HCT116 (cell line): ENCODE measurements around the gene HCFC2. TPM values are rescaled to one million over a fixed set of nuclear protein-coding genes. Genes with fewer than 3 reads are reported as not detected.

Experiments
- ATAC-seq: fragments of 200-7000 bp; cut with Tn5 transposase; 2 replicates; pipeline ENCODE4 v1.9.1; 2020; ENCODE audit warnings: mild to moderate bottlenecking, moderate library complexity
- BruUV-seq: library from RNA; stranded (reverse); fragments of 400-500 nt; replicated peaks from 2 replicates; lab custom pipeline; 2021; lab: Mats Ljungman, UMichigan
- CTCF ChIA-PET: fragments of 300-600 bp; sonication (Branson Sonifier 250); formaldehyde crosslinking; loops from one replicate; lab custom pipeline; 2021; ENCODE audit warnings: antibody characterized with exemption; lab: Charles Lee
- POLR2A ChIA-PET: fragments of 300-600, 350-600 bp; sonication (Branson Sonifier 250); formaldehyde crosslinking; loops from one replicate; lab custom pipeline; 2021; ENCODE audit warnings: antibody characterized with exemption; lab: Charles Lee
- RAD21 ChIA-PET, 2 experiments: fragments of 300-600 bp; sonication (Branson Sonifier 250); formaldehyde crosslinking; loops; one replicate each; lab custom pipeline; 2023; ENCODE audit warnings: low total read pairs in 2 of 2; ENCODE audit not compliant: uncharacterized antibody in 2 of 2, unreplicated experiment in 2 of 2, low non-redundant PET in 1 of 2; lab: Charles Lee
- DNase-seq: peaks from one replicate; pipeline ENCODE4 v3.0.0-alpha.2; 2010; ENCODE audit warnings: low read depth, low spot score
- H2AFZ ChIP-seq: fragments of 200-600 bp; shearing (Covaris generic), sonication (generic); 2 replicates; pipeline ENCODE4 v1.6.1; 2017; ENCODE audit warnings: low read depth, mixed run types, mixed read lengths, antibody characterized with exemption, low read length; ENCODE audit not compliant: poor library complexity, severe bottlenecking
- H3K27ac ChIP-seq: 2 replicates; pipeline ENCODE4 v1.5.1; 2012; ENCODE audit warnings: low read depth, low read length
- H3K27me3 ChIP-seq: fragments of 200-600 bp; sonication (generic); 2 replicates; pipeline ENCODE4 v1.6.1; 2016; ENCODE audit warnings: mixed run types, low read length, mixed read lengths; ENCODE audit not compliant: insufficient read depth
- H3K36me3 ChIP-seq, 2 experiments: fragments of 200-500 bp in 1 of 2; fragments of 200-600 bp in 1 of 2; sonication (Bioruptor generic) in 1 of 2; sonication (generic) in 1 of 2; 2 replicates each; pipeline versions ENCODE4 v1.5.1 to v1.6.1; 2014 to 2016; ENCODE audit warnings: low read length in 2 of 2, inconsistent platforms in 1 of 2, mixed read lengths in 1 of 2, mixed run types in 1 of 2; ENCODE audit not compliant: insufficient read depth in 2 of 2, control insufficient read depth in 1 of 2
- H3K4me1 ChIP-seq, 2 experiments: fragments of 200-600 bp in 1 of 2; sonication (generic) in 1 of 2; 2 replicates each; pipeline versions ENCODE4 v1.5.1 to v1.6.1; 2012 to 2017; ENCODE audit warnings: low read length in 2 of 2, inconsistent platforms in 1 of 2, mild to moderate bottlenecking in 1 of 2, mixed read lengths in 1 of 2, mixed run types in 1 of 2, moderate library complexity in 1 of 2; ENCODE audit not compliant: insufficient read depth in 2 of 2, control insufficient read depth in 1 of 2
- H3K4me2 ChIP-seq: fragments of 200-600 bp; sonication (generic); 2 replicates; pipeline ENCODE4 v1.6.1; 2017; ENCODE audit warnings: mixed run types, low read length, mixed read lengths
- H3K4me3 ChIP-seq, 2 experiments: fragments of 200-600 bp in 1 of 2; sonication (generic) in 1 of 2; replicated peaks in 1 of 2; 2 replicates each; pipeline ENCODE4 v1.5.1; 2011 to 2016; ENCODE audit warnings: low read length in 2 of 2, control low read depth in 1 of 2, low read depth in 1 of 2, mild to moderate bottlenecking in 1 of 2, mixed read lengths in 1 of 2, mixed run types in 1 of 2
- H3K79me2 ChIP-seq: fragments of 200-600 bp; sonication (generic); 2 replicates; pipeline ENCODE4 v1.6.1; 2017; ENCODE audit warnings: mild to moderate bottlenecking, mixed run types, low read length, moderate library complexity, mixed read lengths; ENCODE audit not compliant: insufficient read depth
- H3K9ac ChIP-seq: fragments of 200-600 bp; sonication (generic); 2 replicates; pipeline ENCODE4 v1.6.1; 2016; ENCODE audit warnings: low read length, mixed read lengths
- H3K9me2 ChIP-seq: fragments of 200-600 bp; sonication (generic), shearing (Covaris generic); 2 replicates; pipeline ENCODE4 v1.6.1; 2017; ENCODE audit warnings: mixed run types, mild to moderate bottlenecking, moderate library complexity; ENCODE audit not compliant: insufficient read depth
- H3K9me3 ChIP-seq, 2 experiments: fragments of 200-500 bp in 1 of 2; fragments of 200-600 bp in 1 of 2; sonication (Bioruptor generic) in 1 of 2; sonication (generic) in 1 of 2; 2 replicates each; pipeline ENCODE4 v1.6.1; 2014 to 2017; ENCODE audit warnings: low read length in 2 of 2, mixed read lengths in 2 of 2, inconsistent platforms in 1 of 2, low read depth in 1 of 2, mild to moderate bottlenecking in 1 of 2, mixed run types in 1 of 2, moderate library complexity in 1 of 2; ENCODE audit not compliant: control insufficient read depth in 1 of 2, insufficient read depth in 1 of 2
- H4K20me1 ChIP-seq: fragments of 200-600 bp; sonication (generic), shearing (Covaris generic); 2 replicates; pipeline ENCODE4 v1.6.1; 2017; ENCODE audit warnings: mixed run types, mild to moderate bottlenecking, moderate library complexity; ENCODE audit not compliant: insufficient read depth
- ELF1 ChIP-seq: IDR thresholded peaks from 2 replicates; pipeline ENCODE4 v1.6.1; 2012; ENCODE audit warnings: low read depth, borderline replicate concordance
- POLR2AphosphoS5 ChIP-seq: IDR thresholded peaks from 2 replicates; pipeline ENCODE4 v1.6.1; 2011; ENCODE audit warnings: mild to moderate bottlenecking, low read depth, low read length, moderate library complexity
- RAD21 ChIP-seq: IDR thresholded peaks from 2 replicates; pipeline ENCODE4 v1.6.1; 2012; ENCODE audit warnings: low read depth, mild to moderate bottlenecking
- SRF ChIP-seq: IDR thresholded peaks from 2 replicates; pipeline ENCODE4 v1.6.1; 2012; ENCODE audit warnings: low read depth
- YY1 ChIP-seq: IDR thresholded peaks from 2 replicates; pipeline ENCODE4 v1.6.1; 2011; ENCODE audit warnings: low read length, low read depth, moderate library complexity, mild to moderate bottlenecking; ENCODE audit not compliant: insufficient replicate concordance; ENCODE audit errors: extremely low read depth
- ZFX ChIP-seq: fragments of 450-650 bp; IDR thresholded peaks from 2 replicates; pipeline ENCODE4 v1.6.1; 2017
- intact Hi-C: fragments of 100-400 bp; cut with micrococcal nuclease; formaldehyde crosslinking; loops from 2 replicates; pipeline ENCODE4 v1.10.0; 2022
- total RNA-seq: library from RNA; stranded (reverse); gene quantifications from one replicate; pipeline ENCODE4 v1.2.1, GENCODE V29; 2021; ENCODE audit not compliant: unreplicated experiment
- TF ChIP-seq, protein P1 (sequence below): IDR thresholded peaks from 2 replicates; pipeline ENCODE4 v1.6.1; 2012
- TF ChIP-seq, protein P2 (sequence below), 3 experiments: fragments of 200-600 bp in 1 of 3; sonication (generic) in 1 of 3; IDR thresholded peaks in 2 of 3; conservative IDR thresholded peaks in 1 of 3; 2 replicates each; pipeline ENCODE4 v1.5.1; 2012 to 2017; ENCODE audit warnings: low read depth in 2 of 3, low read length in 2 of 3, antibody characterized with exemption in 1 of 3, borderline replicate concordance in 1 of 3, control low read depth in 1 of 3, mild to moderate bottlenecking in 1 of 3, mixed read lengths in 1 of 3, mixed run types in 1 of 3, moderate library complexity in 1 of 3; ENCODE audit not compliant: insufficient read depth in 1 of 3
- TF ChIP-seq, protein P3 (sequence below): IDR thresholded peaks from 2 replicates; pipeline ENCODE4 v1.6.1; 2011; ENCODE audit warnings: mild to moderate bottlenecking, low read length, moderate library complexity; ENCODE audit not compliant: insufficient replicate concordance; ENCODE audit errors: extremely low read depth

HCFC2 gene
- total RNA-seq, 1 experiment from 2014 or later = 4.9 TPM

DNA sequence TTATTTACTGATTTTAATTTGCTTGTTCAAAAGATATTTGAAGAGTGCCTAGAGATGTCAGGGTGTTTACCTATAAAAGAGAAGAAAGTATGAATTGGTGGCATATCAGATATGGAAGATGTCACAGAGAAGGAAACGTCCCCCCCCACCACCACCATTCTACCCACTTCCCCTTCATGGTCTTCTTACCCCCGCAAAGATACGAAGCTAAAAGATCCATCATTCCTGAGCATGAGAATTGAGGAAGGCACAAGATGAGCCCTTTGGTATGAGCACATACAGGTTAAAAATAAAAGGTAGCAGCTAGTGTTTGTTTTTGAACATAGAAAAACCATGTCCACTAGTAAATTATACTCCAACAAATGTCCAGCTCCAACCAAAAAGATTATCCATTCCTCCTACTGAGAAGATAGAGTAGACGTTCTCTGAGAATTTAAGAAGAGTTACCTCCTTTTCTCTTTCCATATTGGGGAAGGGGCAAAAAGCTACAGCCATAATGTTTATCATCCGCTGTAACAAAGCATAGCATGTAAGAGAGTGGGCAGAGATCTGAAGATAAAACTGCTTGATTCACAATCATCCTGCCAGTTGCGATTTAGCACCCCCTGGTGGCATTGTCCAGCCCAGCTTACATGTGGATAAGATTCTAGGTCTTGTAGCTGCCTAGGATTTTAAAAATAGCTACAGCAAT lies 44.6 kb downstream of the HCFC2 start:
- no TSS peak for BruUV-seq
- Histone ChIP-seq H2AFZ (no peak overlapping the region), H3K9ac (no peak overlapping the region), H3K36me3 (no peaks in the 10 kb centered on the region), H3K4me3 (no peak overlapping the region), H3K9me2 (no peaks in the 10 kb centered on the region), H3K27ac (no peak overlapping the region), H3K4me1 (no peaks in the 10 kb centered on the region), H4K20me1 (no peaks in the 10 kb centered on the region), H3K9me3 (no peaks in the 10 kb centered on the region), H3K79me2 (no peaks in the 10 kb centered on the region), H3K27me3 (no peaks in the 10 kb centered on the region), H3K4me2 (no peak overlapping the region)
- DNase-seq = peak; percentile 75
- ChIA-PET CTCF (interaction anchor here (0.6 to 2.0 kb wide), 20 partner anchors 10 to 483 kb away, joined by 3 to 29 read pairs (median 4); partner anchors contain the start of genes NFYB and TDG), RAD21 (interaction anchor here (0.8 to 1.4 kb wide), 4 partner anchors 51 to 225 kb away, joined by 3 to 4 read pairs (median 4); no protein-coding TSS in a partner anchor), POLR2A (interaction anchor here (0.7 kb wide), 1 partner anchor 111 kb away, joined by 3 read pairs; no protein-coding TSS in a partner anchor)
- peak; percentile 98 for ATAC-seq
- no peak for TF ChIP-seq ELF1
- no peak for TF ChIP-seq SRF
- TF ChIP-seq, protein P1, sequence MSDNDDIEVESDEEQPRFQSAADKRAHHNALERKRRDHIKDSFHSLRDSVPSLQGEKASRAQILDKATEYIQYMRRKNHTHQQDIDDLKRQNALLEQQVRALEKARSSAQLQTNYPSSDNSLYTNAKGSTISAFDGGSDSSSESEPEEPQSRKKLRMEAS = no peak; the same call in 1 of the 2 replicates
- TF ChIP-seq ZFX = no peak
- TF ChIP-seq, protein P2, sequence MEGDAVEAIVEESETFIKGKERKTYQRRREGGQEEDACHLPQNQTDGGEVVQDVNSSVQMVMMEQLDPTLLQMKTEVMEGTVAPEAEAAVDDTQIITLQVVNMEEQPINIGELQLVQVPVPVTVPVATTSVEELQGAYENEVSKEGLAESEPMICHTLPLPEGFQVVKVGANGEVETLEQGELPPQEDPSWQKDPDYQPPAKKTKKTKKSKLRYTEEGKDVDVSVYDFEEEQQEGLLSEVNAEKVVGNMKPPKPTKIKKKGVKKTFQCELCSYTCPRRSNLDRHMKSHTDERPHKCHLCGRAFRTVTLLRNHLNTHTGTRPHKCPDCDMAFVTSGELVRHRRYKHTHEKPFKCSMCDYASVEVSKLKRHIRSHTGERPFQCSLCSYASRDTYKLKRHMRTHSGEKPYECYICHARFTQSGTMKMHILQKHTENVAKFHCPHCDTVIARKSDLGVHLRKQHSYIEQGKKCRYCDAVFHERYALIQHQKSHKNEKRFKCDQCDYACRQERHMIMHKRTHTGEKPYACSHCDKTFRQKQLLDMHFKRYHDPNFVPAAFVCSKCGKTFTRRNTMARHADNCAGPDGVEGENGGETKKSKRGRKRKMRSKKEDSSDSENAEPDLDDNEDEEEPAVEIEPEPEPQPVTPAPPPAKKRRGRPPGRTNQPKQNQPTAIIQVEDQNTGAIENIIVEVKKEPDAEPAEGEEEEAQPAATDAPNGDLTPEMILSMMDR (IDR thresholded peaks at IDR 0.05 in 2 of 3, conservative IDR thresholded peaks at IDR 0.05 in 1 of 3; ENCODE audit: borderline replicate concordance in 1 of 3, insufficient read depth in 1 of 3, low read depth in 2 of 3, low read length in 2 of 3) = peak; percentile 87 to 94 (median 93)
- TF ChIP-seq, protein P3, sequence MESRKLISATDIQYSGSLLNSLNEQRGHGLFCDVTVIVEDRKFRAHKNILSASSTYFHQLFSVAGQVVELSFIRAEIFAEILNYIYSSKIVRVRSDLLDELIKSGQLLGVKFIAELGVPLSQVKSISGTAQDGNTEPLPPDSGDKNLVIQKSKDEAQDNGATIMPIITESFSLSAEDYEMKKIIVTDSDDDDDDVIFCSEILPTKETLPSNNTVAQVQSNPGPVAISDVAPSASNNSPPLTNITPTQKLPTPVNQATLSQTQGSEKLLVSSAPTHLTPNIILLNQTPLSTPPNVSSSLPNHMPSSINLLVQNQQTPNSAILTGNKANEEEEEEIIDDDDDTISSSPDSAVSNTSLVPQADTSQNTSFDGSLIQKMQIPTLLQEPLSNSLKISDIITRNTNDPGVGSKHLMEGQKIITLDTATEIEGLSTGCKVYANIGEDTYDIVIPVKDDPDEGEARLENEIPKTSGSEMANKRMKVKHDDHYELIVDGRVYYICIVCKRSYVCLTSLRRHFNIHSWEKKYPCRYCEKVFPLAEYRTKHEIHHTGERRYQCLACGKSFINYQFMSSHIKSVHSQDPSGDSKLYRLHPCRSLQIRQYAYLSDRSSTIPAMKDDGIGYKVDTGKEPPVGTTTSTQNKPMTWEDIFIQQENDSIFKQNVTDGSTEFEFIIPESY = no peak
- TF ChIP-seq POLR2AphosphoS5 = no peak
- TF ChIP-seq RAD21 = peak; percentile 86
- peak; percentile 22 for TF ChIP-seq YY1
- intact Hi-C loops = loop anchor here (1.0 to 5.0 kb wide), 4 partner anchors 51 to 337 kb away; partner anchors contain the start of gene TDG
